ENCODE data around the gene PCP2.

Gene PCP2

GRCh38 chr19:7674010-7675005, 40.8 kb upstream of the PCP2 start:
- H3K27me3 ChIP-seq (ENCODE audit: control insufficient read depth, insufficient read depth, low read length) = peaks cover 88% of the 10 kb centered on the region
- no peaks in the 10 kb centered on the region for H3K36me3 ChIP-seq (ENCODE audit: control insufficient read depth, insufficient read depth, low read length)
- H3K4me1 ChIP-seq (ENCODE audit: control insufficient read depth, insufficient read depth, low read length) = peaks cover 11% of the 10 kb centered on the region; the same call in 1 of the 2 replicates
- no peaks in the 10 kb centered on the region for H3K9me3 ChIP-seq (ENCODE audit: control insufficient read depth, insufficient read depth, low read depth, low read length)
- no peak overlapping the region for H3K4me3 ChIP-seq (ENCODE audit: low read depth, low read length)
- no peak overlapping the region for H3K27ac ChIP-seq (ENCODE audit: low read depth, low read length)
- no peak overlapping the region for H3K9ac ChIP-seq (ENCODE audit: low read length)

- Histone ChIP-seq H3K4me1 (ENCODE audit: control insufficient read depth, insufficient read depth, low read length) (peaks cover 8% of the 10 kb centered on the region; the same call in 1 of the 2 replicates), H3K36me3 (ENCODE audit: control insufficient read depth, insufficient read depth, low read length) (no peaks in the 10 kb centered on the region), H3K27me3 (ENCODE audit: control insufficient read depth, insufficient read depth, low read length) (peaks cover 87% of the 10 kb centered on the region), H3K9ac (ENCODE audit: low read length) (no peak overlapping the region), H3K4me3 (ENCODE audit: low read depth, low read length) (no peak overlapping the region), H3K27ac (ENCODE audit: low read depth, low read length) (no peak overlapping the region), H3K9me3 (ENCODE audit: control insufficient read depth, insufficient read depth, low read depth, low read length) (no peaks in the 10 kb centered on the region)
These were observed 39.0 kb upstream of the PCP2 start for GRCh38 chr19:7672522-7672921.

GRCh38 chr19:7670790-7671189, 37.3 kb upstream of the PCP2 start:
- Histone ChIP-seq H3K27ac (ENCODE audit: low read depth, low read length) (no peak overlapping the region), H3K27me3 (ENCODE audit: control insufficient read depth, insufficient read depth, low read length) (peaks cover 76% of the 10 kb centered on the region), H3K9me3 (ENCODE audit: control insufficient read depth, insufficient read depth, low read depth, low read length) (no peaks in the 10 kb centered on the region), H3K4me3 (ENCODE audit: low read depth, low read length) (peak overlapping the region; percentile 55), H3K36me3 (ENCODE audit: control insufficient read depth, insufficient read depth, low read length) (no peaks in the 10 kb centered on the region), H3K4me1 (ENCODE audit: control insufficient read depth, insufficient read depth, low read length) (peaks cover 7% of the 10 kb centered on the region; the same call in 1 of the 2 replicates), H3K9ac (ENCODE audit: low read length) (no peak overlapping the region)

- Histone ChIP-seq H3K4me1 (ENCODE audit: control insufficient read depth, insufficient read depth, low read length) (peaks cover 7% of the 10 kb centered on the region; the same call in 1 of the 2 replicates), H3K9me3 (ENCODE audit: control insufficient read depth, insufficient read depth, low read depth, low read length) (no peaks in the 10 kb centered on the region), H3K4me3 (ENCODE audit: low read depth, low read length) (peak overlapping the region; percentile 55), H3K36me3 (ENCODE audit: control insufficient read depth, insufficient read depth, low read length) (no peaks in the 10 kb centered on the region), H3K27ac (ENCODE audit: low read depth, low read length) (no peak overlapping the region), H3K27me3 (ENCODE audit: control insufficient read depth, insufficient read depth, low read length) (peaks cover 75% of the 10 kb centered on the region), H3K9ac (ENCODE audit: low read length) (no peak overlapping the region)
These were observed 36.7 kb upstream of the PCP2 start for GRCh38 chr19:7670150-7670783.

GRCh38 chr19:7669641-7670040, 36.1 kb upstream of the PCP2 start:
- Histone ChIP-seq H3K36me3 (ENCODE audit: control insufficient read depth, insufficient read depth, low read length) (no peaks in the 10 kb centered on the region), H3K9ac (ENCODE audit: low read length) (no peak overlapping the region), H3K9me3 (ENCODE audit: control insufficient read depth, insufficient read depth, low read depth, low read length) (no peaks in the 10 kb centered on the region), H3K4me3 (ENCODE audit: low read depth, low read length) (peak overlapping the region; percentile 39), H3K27ac (ENCODE audit: low read depth, low read length) (no peak overlapping the region), H3K4me1 (ENCODE audit: control insufficient read depth, insufficient read depth, low read length) (peaks cover 7% of the 10 kb centered on the region; the same call in 1 of the 2 replicates), H3K27me3 (ENCODE audit: control insufficient read depth, insufficient read depth, low read length) (peaks cover 75% of the 10 kb centered on the region)

- Histone ChIP-seq H3K4me3 (ENCODE audit: low read depth, low read length) (peak within 1 kb of the TSS; percentile 39), H3K27ac (ENCODE audit: low read depth, low read length) (no peak within 1 kb of the TSS), H3K27me3 (ENCODE audit: control insufficient read depth, insufficient read depth, low read length) (peaks cover 70% of the 10 kb centered on the region), H3K36me3 (ENCODE audit: control insufficient read depth, insufficient read depth, low read length) (no peaks in the 10 kb centered on the region), H3K4me1 (ENCODE audit: control insufficient read depth, insufficient read depth, low read length) (peaks cover 7% of the 10 kb centered on the region; the same call in 1 of the 2 replicates), H3K9me3 (ENCODE audit: control insufficient read depth, insufficient read depth, low read depth, low read length) (no peaks in the 10 kb centered on the region), H3K9ac (ENCODE audit: low read length) (no peak within 1 kb of the TSS)
These were observed 35.3 kb upstream of the PCP2 start, which contains the start of gene RETN for GRCh38 chr19:7668842-7669241. TSS of gene RETN (plus strand) at chr19:7669049. CDS start at chr19:7669327, 278 bp downstream.

GRCh38 chr19:7665076-7665475, 31.6 kb upstream of the PCP2 start:
- no peaks in the 10 kb centered on the region for H3K9me3 ChIP-seq (ENCODE audit: control insufficient read depth, insufficient read depth, low read depth, low read length)
- no peak overlapping the region for H3K27ac ChIP-seq (ENCODE audit: low read depth, low read length)
- H3K9ac ChIP-seq (ENCODE audit: low read length) = no peak overlapping the region
- no peaks in the 10 kb centered on the region for H3K36me3 ChIP-seq (ENCODE audit: control insufficient read depth, insufficient read depth, low read length)
- H3K27me3 ChIP-seq (ENCODE audit: control insufficient read depth, insufficient read depth, low read length) = peaks cover 43% of the 10 kb centered on the region
- H3K4me3 ChIP-seq (ENCODE audit: low read depth, low read length) = no peak overlapping the region
- H3K4me1 ChIP-seq (ENCODE audit: control insufficient read depth, insufficient read depth, low read length) = peaks cover 3% of the 10 kb centered on the region; the same call in 1 of the 2 replicates

GRCh38 chr19:7663706-7664105, 30.2 kb upstream of the PCP2 start:
- Histone ChIP-seq H3K27me3 (ENCODE audit: control insufficient read depth, insufficient read depth, low read length) (peaks cover 32% of the 10 kb centered on the region), H3K27ac (ENCODE audit: low read depth, low read length) (no peak overlapping the region), H3K9me3 (ENCODE audit: control insufficient read depth, insufficient read depth, low read depth, low read length) (no peaks in the 10 kb centered on the region), H3K9ac (ENCODE audit: low read length) (no peak overlapping the region), H3K36me3 (ENCODE audit: control insufficient read depth, insufficient read depth, low read length) (no peaks in the 10 kb centered on the region), H3K4me3 (ENCODE audit: low read depth, low read length) (no peak overlapping the region), H3K4me1 (ENCODE audit: control insufficient read depth, insufficient read depth, low read length) (no peaks in the 10 kb centered on the region)

GRCh38 chr19:7662657-7663056, 29.1 kb upstream of the PCP2 start:
- H3K9me3 ChIP-seq (ENCODE audit: control insufficient read depth, insufficient read depth, low read depth, low read length) = no peaks in the 10 kb centered on the region
- no peaks in the 10 kb centered on the region for H3K4me1 ChIP-seq (ENCODE audit: control insufficient read depth, insufficient read depth, low read length)
- H3K27ac ChIP-seq (ENCODE audit: low read depth, low read length) = no peak overlapping the region
- no peak overlapping the region for H3K4me3 ChIP-seq (ENCODE audit: low read depth, low read length)
- H3K36me3 ChIP-seq (ENCODE audit: control insufficient read depth, insufficient read depth, low read length) = no peaks in the 10 kb centered on the region
- peaks cover 31% of the 10 kb centered on the region; the same call in 1 of the 2 replicates for H3K27me3 ChIP-seq (ENCODE audit: control insufficient read depth, insufficient read depth, low read length)
- H3K9ac ChIP-seq (ENCODE audit: low read length) = no peak overlapping the region

- H3K4me3 ChIP-seq (ENCODE audit: low read depth, low read length) = no peak overlapping the region
- no peak overlapping the region for H3K27ac ChIP-seq (ENCODE audit: low read depth, low read length)
- H3K9ac ChIP-seq (ENCODE audit: low read length) = no peak overlapping the region
- H3K9me3 ChIP-seq (ENCODE audit: control insufficient read depth, insufficient read depth, low read depth, low read length) = no peaks in the 10 kb centered on the region
- no peaks in the 10 kb centered on the region for H3K36me3 ChIP-seq (ENCODE audit: control insufficient read depth, insufficient read depth, low read length)
- H3K4me1 ChIP-seq (ENCODE audit: control insufficient read depth, insufficient read depth, low read length) = no peaks in the 10 kb centered on the region
- H3K27me3 ChIP-seq (ENCODE audit: control insufficient read depth, insufficient read depth, low read length) = peaks cover 29% of the 10 kb centered on the region; the same call in 1 of the 2 replicates
These were observed 28.4 kb upstream of the PCP2 start for GRCh38 chr19:7661744-7662538.
